ENCODE measurements around the gene PXDN.

The PXDN gene

GRCh38 chr2:1607971-1608688 lies 136.2 kb downstream of the PXDN start:
- no peak for DNase-seq

- no peak for DNase-seq
Observed at GRCh38 chr2:1607236-1607920, 136.9 kb downstream of the PXDN start.

GRCh38 chr2:1606421-1607235 lies 137.7 kb downstream of the PXDN start:
- DNase-seq: no peak

GRCh38 chr2:1606046-1606400 lies 138.3 kb downstream of the PXDN start:
- no peak for DNase-seq

- no peak for DNase-seq
Observed at GRCh38 chr2:1605102-1606045, 138.9 kb downstream of the PXDN start.

- DNase-seq: no peak
Observed at GRCh38 chr2:1603521-1603920, 140.8 kb downstream of the PXDN start.

GRCh38 chr2:1603059-1603458 lies 141.3 kb downstream of the PXDN start:
- no peak for DNase-seq

GRCh38 chr2:1602278-1603010 lies 141.9 kb downstream of the PXDN start:
- DNase-seq: no peak

- DNase-seq: no peak
Observed at GRCh38 chr2:1601471-1602277, 142.6 kb downstream of the PXDN start.

- no peak for DNase-seq
Observed at GRCh38 chr2:1601067-1601412, 143.3 kb downstream of the PXDN start.

GRCh38 chr2:1600191-1601066 lies 143.9 kb downstream of the PXDN start:
- no peak for DNase-seq

GRCh38 chr2:1599301-1600085 lies 144.8 kb downstream of the PXDN start:
- DNase-seq: no peak

- DNase-seq: no peak
Observed at GRCh38 chr2:1598800-1599199, 145.5 kb downstream of the PXDN start.

GRCh38 chr2:1598041-1598710 lies 146.1 kb downstream of the PXDN start:
- no peak for DNase-seq

GRCh38 chr2:1595274-1595673 lies 149.0 kb downstream of the PXDN start:
- DNase-seq: no peak

GRCh38 chr2:1594373-1595171 lies 149.7 kb downstream of the PXDN start:
- DNase-seq: no peak

GRCh38 chr2:1594123-1594372 lies 150.3 kb downstream of the PXDN start:
- DNase-seq: no peak
